ENCODE data around the gene DGKG. TPM values are rescaled to one million over a fixed set of nuclear protein-coding genes. Genes with fewer than 3 reads are reported as not detected.

Gene DGKG
- total RNA-seq, 1 donor, result 2.5 TPM

- H3K4me1 ChIP-seq (ENCODE audit: insufficient read depth, low read length), result peaks cover 35% of the 10 kb centered on the region
Measured at GRCh38 chr3:186184021-186184420, 178.0 kb downstream of the DGKG start.

GRCh38 chr3:186182850-186183249 lies 179.2 kb downstream of the DGKG start:
- no peaks in the 10 kb centered on the region for H3K27me3 ChIP-seq (ENCODE audit: insufficient read depth, low read length)
- peaks cover 35% of the 10 kb centered on the region for H3K4me1 ChIP-seq (ENCODE audit: insufficient read depth, low read length)
- no peak overlapping the region for H3K4me3 ChIP-seq (ENCODE audit: low read length)
- H3K9me3 ChIP-seq (ENCODE audit: low read depth, low read length), result no peaks in the 10 kb centered on the region

More at GRCh38 chr3:186184021-186184420, 178.0 kb downstream of the DGKG start:
- no peak overlapping the region for H3K4me3 ChIP-seq (ENCODE audit: low read length)
- no peaks in the 10 kb centered on the region for H3K27me3 ChIP-seq (ENCODE audit: insufficient read depth, low read length)
- no peaks in the 10 kb centered on the region for H3K9me3 ChIP-seq (ENCODE audit: low read depth, low read length)

GRCh38 chr3:186181901-186182300 lies 180.1 kb downstream of the DGKG start:
- Histone ChIP-seq H3K27me3 (ENCODE audit: insufficient read depth, low read length) (no peaks in the 10 kb centered on the region), H3K9me3 (ENCODE audit: low read depth, low read length) (no peaks in the 10 kb centered on the region), H3K4me1 (ENCODE audit: insufficient read depth, low read length) (peaks cover 35% of the 10 kb centered on the region), H3K4me3 (ENCODE audit: low read length) (no peak overlapping the region)

GRCh38 chr3:186180891-186181481 lies 181.0 kb downstream of the DGKG start:
- H3K4me3 ChIP-seq (ENCODE audit: low read length), result no peak overlapping the region
- H3K4me1 ChIP-seq (ENCODE audit: insufficient read depth, low read length), result peaks cover 27% of the 10 kb centered on the region
- no peaks in the 10 kb centered on the region for H3K9me3 ChIP-seq (ENCODE audit: low read depth, low read length)
- no peaks in the 10 kb centered on the region for H3K27me3 ChIP-seq (ENCODE audit: insufficient read depth, low read length)

- Histone ChIP-seq H3K4me3 (ENCODE audit: low read length) (no peak overlapping the region), H3K9me3 (ENCODE audit: low read depth, low read length) (no peaks in the 10 kb centered on the region), H3K27me3 (ENCODE audit: insufficient read depth, low read length) (no peaks in the 10 kb centered on the region), H3K4me1 (ENCODE audit: insufficient read depth, low read length) (peaks cover 19% of the 10 kb centered on the region)
Measured at GRCh38 chr3:186180151-186180550, 181.9 kb downstream of the DGKG start.

GRCh38 chr3:186178412-186178811 lies 183.6 kb downstream of the DGKG start:
- H3K4me3 ChIP-seq (ENCODE audit: low read length), result no peak overlapping the region
- H3K4me1 ChIP-seq (ENCODE audit: insufficient read depth, low read length), result peaks cover 4% of the 10 kb centered on the region
- no peaks in the 10 kb centered on the region for H3K9me3 ChIP-seq (ENCODE audit: low read depth, low read length)
- no peaks in the 10 kb centered on the region for H3K27me3 ChIP-seq (ENCODE audit: insufficient read depth, low read length)

GRCh38 chr3:186176373-186176990 lies 185.6 kb downstream of the DGKG start:
- no peaks in the 10 kb centered on the region for H3K27me3 ChIP-seq (ENCODE audit: insufficient read depth, low read length)
- no peaks in the 10 kb centered on the region for H3K9me3 ChIP-seq (ENCODE audit: low read depth, low read length)
- no peaks in the 10 kb centered on the region for H3K4me1 ChIP-seq (ENCODE audit: insufficient read depth, low read length)
- no peak overlapping the region for H3K4me3 ChIP-seq (ENCODE audit: low read length)

GRCh38 chr3:186173224-186173815 lies 188.7 kb downstream of the DGKG start:
- H3K9me3 ChIP-seq (ENCODE audit: low read depth, low read length), result no peaks in the 10 kb centered on the region
- no peaks in the 10 kb centered on the region for H3K4me1 ChIP-seq (ENCODE audit: insufficient read depth, low read length)
- H3K27me3 ChIP-seq (ENCODE audit: insufficient read depth, low read length), result no peaks in the 10 kb centered on the region
- H3K4me3 ChIP-seq (ENCODE audit: low read length), result no peak overlapping the region

- no peaks in the 10 kb centered on the region for H3K27me3 ChIP-seq (ENCODE audit: insufficient read depth, low read length)
- no peak overlapping the region for H3K4me3 ChIP-seq (ENCODE audit: low read length)
- no peaks in the 10 kb centered on the region for H3K9me3 ChIP-seq (ENCODE audit: low read depth, low read length)
- H3K4me1 ChIP-seq (ENCODE audit: insufficient read depth, low read length), result no peaks in the 10 kb centered on the region
Measured at GRCh38 chr3:186172353-186172752, 189.7 kb downstream of the DGKG start.

- Histone ChIP-seq H3K27me3 (ENCODE audit: insufficient read depth, low read length) (no peaks in the 10 kb centered on the region), H3K4me3 (ENCODE audit: low read length) (no peak overlapping the region), H3K9me3 (ENCODE audit: low read depth, low read length) (no peaks in the 10 kb centered on the region), H3K4me1 (ENCODE audit: insufficient read depth, low read length) (no peaks in the 10 kb centered on the region)
Measured at GRCh38 chr3:186171521-186171920, 190.5 kb downstream of the DGKG start.

GRCh38 chr3:186170516-186170915 lies 191.5 kb downstream of the DGKG start:
- Histone ChIP-seq H3K27me3 (ENCODE audit: insufficient read depth, low read length) (no peaks in the 10 kb centered on the region), H3K4me3 (ENCODE audit: low read length) (no peak overlapping the region), H3K9me3 (ENCODE audit: low read depth, low read length) (no peaks in the 10 kb centered on the region), H3K4me1 (ENCODE audit: insufficient read depth, low read length) (no peaks in the 10 kb centered on the region)

- Histone ChIP-seq H3K27me3 (ENCODE audit: insufficient read depth, low read length) (no peaks in the 10 kb centered on the region), H3K9me3 (ENCODE audit: low read depth, low read length) (no peaks in the 10 kb centered on the region), H3K4me3 (ENCODE audit: low read length) (no peak overlapping the region), H3K4me1 (ENCODE audit: insufficient read depth, low read length) (no peaks in the 10 kb centered on the region)
Measured at GRCh38 chr3:186169379-186169778, 192.7 kb downstream of the DGKG start.

GRCh38 chr3:186168976-186169375 lies 193.1 kb downstream of the DGKG start:
- Histone ChIP-seq H3K9me3 (ENCODE audit: low read depth, low read length) (no peaks in the 10 kb centered on the region), H3K4me1 (ENCODE audit: insufficient read depth, low read length) (no peaks in the 10 kb centered on the region), H3K27me3 (ENCODE audit: insufficient read depth, low read length) (no peaks in the 10 kb centered on the region), H3K4me3 (ENCODE audit: low read length) (no peak overlapping the region)

- H3K4me1 ChIP-seq (ENCODE audit: insufficient read depth, low read length), result peaks cover 2% of the 10 kb centered on the region
- H3K9me3 ChIP-seq (ENCODE audit: low read depth, low read length), result no peaks in the 10 kb centered on the region
- H3K27me3 ChIP-seq (ENCODE audit: insufficient read depth, low read length), result no peaks in the 10 kb centered on the region
- H3K4me3 ChIP-seq (ENCODE audit: low read length), result no peak overlapping the region
Measured at GRCh38 chr3:186167646-186168395, 194.2 kb downstream of the DGKG start.

GRCh38 chr3:186166491-186167288 lies 195.3 kb downstream of the DGKG start:
- Histone ChIP-seq H3K4me3 (ENCODE audit: low read length) (no peak overlapping the region), H3K27me3 (ENCODE audit: insufficient read depth, low read length) (no peaks in the 10 kb centered on the region), H3K9me3 (ENCODE audit: low read depth, low read length) (no peaks in the 10 kb centered on the region), H3K4me1 (ENCODE audit: insufficient read depth, low read length) (peaks cover 6% of the 10 kb centered on the region)
